GM12872 (cell line): ENCODE results near the gene COL1A1.

ENCODE experiments used
- TF ChIP-seq, protein P1 (sequence below): IDR thresholded peaks from 3 replicates; pipeline ENCODE4 v1.5.1; 2011; ENCODE audit warnings: low read depth, mild to moderate bottlenecking, low read length, moderate library complexity; ENCODE audit not compliant: insufficient read depth

The COL1A1 gene

GRCh38 chr17:50219939-50220465 lies 18.6 kb upstream of the COL1A1 start:
- TF ChIP-seq, protein P1, sequence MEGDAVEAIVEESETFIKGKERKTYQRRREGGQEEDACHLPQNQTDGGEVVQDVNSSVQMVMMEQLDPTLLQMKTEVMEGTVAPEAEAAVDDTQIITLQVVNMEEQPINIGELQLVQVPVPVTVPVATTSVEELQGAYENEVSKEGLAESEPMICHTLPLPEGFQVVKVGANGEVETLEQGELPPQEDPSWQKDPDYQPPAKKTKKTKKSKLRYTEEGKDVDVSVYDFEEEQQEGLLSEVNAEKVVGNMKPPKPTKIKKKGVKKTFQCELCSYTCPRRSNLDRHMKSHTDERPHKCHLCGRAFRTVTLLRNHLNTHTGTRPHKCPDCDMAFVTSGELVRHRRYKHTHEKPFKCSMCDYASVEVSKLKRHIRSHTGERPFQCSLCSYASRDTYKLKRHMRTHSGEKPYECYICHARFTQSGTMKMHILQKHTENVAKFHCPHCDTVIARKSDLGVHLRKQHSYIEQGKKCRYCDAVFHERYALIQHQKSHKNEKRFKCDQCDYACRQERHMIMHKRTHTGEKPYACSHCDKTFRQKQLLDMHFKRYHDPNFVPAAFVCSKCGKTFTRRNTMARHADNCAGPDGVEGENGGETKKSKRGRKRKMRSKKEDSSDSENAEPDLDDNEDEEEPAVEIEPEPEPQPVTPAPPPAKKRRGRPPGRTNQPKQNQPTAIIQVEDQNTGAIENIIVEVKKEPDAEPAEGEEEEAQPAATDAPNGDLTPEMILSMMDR = no peak

DNA sequence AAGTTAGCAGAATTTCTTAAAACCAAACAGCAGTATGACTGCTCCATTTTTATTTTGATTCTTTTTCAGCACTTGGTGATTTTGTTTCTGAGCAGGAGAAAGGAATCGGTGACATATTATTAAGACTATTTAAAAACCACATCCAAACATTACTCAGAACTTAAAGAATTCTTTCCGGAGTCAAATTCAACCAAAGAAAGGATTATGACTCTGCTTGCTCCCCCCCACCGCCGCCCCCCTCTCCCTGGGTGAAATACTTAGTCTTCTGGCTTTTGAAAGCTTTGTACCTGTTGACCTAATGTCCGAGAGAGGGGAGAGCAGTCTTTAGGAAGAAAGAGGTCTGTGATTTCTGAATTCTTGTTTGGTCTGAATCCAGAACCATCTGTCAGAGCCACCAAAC lies 17.9 kb upstream of the COL1A1 start:
- TF ChIP-seq, protein P1 = no peak

DNA sequence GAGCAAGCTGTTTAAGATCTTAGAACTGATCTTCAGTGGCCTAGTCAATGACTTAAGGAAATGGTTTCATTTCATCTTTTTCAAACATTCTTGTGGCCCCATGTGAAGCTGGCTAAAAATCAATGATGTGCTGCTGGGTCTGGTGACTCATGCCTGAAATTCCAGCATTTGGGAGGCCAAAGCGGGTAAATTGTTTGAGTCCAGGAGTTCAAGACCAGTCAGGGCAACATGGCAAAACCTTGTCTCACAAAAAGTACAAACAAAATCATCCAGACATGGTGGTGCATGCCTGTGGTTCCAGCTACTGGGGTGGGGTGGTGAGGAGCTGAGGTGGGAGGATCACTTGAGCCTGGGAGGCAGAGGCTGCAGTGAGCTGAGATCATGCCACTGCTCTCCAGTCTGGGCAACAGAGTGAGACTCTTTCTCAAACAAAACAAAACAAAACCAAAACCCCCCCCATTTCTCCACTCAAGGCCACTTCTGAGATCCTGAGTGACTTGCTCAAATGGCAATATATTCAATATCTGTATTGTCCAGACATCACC lies 17.4 kb upstream of the COL1A1 start:
- TF ChIP-seq, protein P1 = no peak

GRCh38 chr17:50218071-50218759 lies 16.8 kb upstream of the COL1A1 start:
- TF ChIP-seq, protein P1 = no peak

- TF ChIP-seq, protein P1 = no peak
Observed at GRCh38 chr17:50217591-50217990, 16.2 kb upstream of the COL1A1 start.

- TF ChIP-seq, protein P1 = no peak
Observed at GRCh38 chr17:50214976-50215760, 13.7 kb upstream of the COL1A1 start.
